ENCODE measurements around the gene AGTRAP. TPM values are rescaled to one million over a fixed set of nuclear protein-coding genes. Genes with fewer than 3 reads are reported as not detected.

Gene AGTRAP
- total and polyA plus RNA-seq, 2 of the 8 experiments (the other 6 are each of a cell fraction or from before 2014, with no cell fraction given), result 69.7 to 192 TPM

DNA sequence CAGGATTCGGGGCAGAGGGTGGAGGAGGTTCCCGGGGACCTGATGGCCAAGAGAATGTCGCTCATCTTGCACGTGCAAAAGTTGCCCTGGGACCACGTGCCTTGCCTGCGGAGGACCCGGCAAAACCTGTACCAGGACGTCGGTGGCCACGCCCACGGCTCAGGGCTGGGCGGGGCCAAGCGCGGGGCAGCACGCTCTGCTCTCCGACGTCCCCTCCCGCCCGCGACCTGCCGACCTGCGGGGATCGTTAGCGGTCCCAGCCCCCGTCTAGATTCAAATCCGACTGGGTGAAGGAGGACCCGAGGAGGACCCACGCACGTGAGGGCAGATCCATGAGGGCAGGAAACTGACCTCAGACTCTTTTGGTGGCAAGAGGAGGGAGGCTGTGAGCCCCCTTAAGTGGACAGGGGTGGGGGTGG lies 26.1 kb downstream of the AGTRAP start, which contains the start of gene C1orf167:
C1orf167 (plus strand) TSS at position 206 of the 419 bp plus-strand sequence. CDS start 2,208 bp downstream, outside the sequence.
- no peak within 1 kb of the TSS for H3K56ac ChIP-seq (replicated peaks; ENCODE audit: insufficient read length, low read depth, low read length)
- 21% methylated on average over 14 of the region's 29 CpGs; no CpG with 5 or more reads in 1 of the 2 experiments for WGBS, 2 experiments (ENCODE audit: extremely low coverage in 1 of 2, insufficient coverage in 1 of 2, insufficient read length in 1 of 2, insufficient replicate concordance in 2 of 2, low coverage in 1 of 2, low lambda C conversion rate in 2 of 2, missing lambda C conversion rate in 1 of 2)
- TF ChIP-seq CREB1 (IDR thresholded peaks at IDR 0.05) (peak; percentile 12; the same call in 1 of the 2 replicates), TCF12 (IDR thresholded peaks at IDR 0.05; ENCODE audit: low read depth, low read length) (no peak), BCL11A (IDR thresholded peaks at IDR 0.05; ENCODE audit: low read depth in 2 of 2, low read length in 2 of 2) (no peak), CHD2 (IDR thresholded peaks at IDR 0.05; ENCODE audit: low read length) (no peak), BACH1 (IDR thresholded peaks at IDR 0.05; ENCODE audit: low read length) (peak; percentile 19; the same call in 1 of the 2 replicates), TEAD4 (IDR thresholded peaks at IDR 0.05; ENCODE audit: low read depth, low read length) (no peak), RNF2 (IDR thresholded peaks at IDR 0.05; ENCODE audit: borderline replicate concordance, low read depth, low read length, missing control alignments, poor library complexity, severe bottlenecking) (no peak), KDM4A (IDR thresholded peaks at IDR 0.05; ENCODE audit: low read depth, low read length, severe bottlenecking) (peak; percentile 65), SP2 (IDR thresholded peaks at IDR 0.05; ENCODE audit: low read length) (no peak), POLR2AphosphoS5 (IDR thresholded peaks at IDR 0.05; ENCODE audit: low read depth, low read length) (no peak), KDM5A (IDR thresholded peaks at IDR 0.05; ENCODE audit: low read length) (no peak)
- TF ChIP-seq, protein P1, sequence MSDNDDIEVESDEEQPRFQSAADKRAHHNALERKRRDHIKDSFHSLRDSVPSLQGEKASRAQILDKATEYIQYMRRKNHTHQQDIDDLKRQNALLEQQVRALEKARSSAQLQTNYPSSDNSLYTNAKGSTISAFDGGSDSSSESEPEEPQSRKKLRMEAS (IDR thresholded peaks at IDR 0.05), result peak; percentile 99
- TF ChIP-seq, protein P2, sequence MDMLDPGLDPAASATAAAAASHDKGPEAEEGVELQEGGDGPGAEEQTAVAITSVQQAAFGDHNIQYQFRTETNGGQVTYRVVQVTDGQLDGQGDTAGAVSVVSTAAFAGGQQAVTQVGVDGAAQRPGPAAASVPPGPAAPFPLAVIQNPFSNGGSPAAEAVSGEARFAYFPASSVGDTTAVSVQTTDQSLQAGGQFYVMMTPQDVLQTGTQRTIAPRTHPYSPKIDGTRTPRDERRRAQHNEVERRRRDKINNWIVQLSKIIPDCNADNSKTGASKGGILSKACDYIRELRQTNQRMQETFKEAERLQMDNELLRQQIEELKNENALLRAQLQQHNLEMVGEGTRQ (IDR thresholded peaks at IDR 0.05; ENCODE audit: low read length), result peak; percentile 63

More for the DNA sequence above, 26.1 kb downstream of the AGTRAP start, which contains the start of gene C1orf167:
- Histone ChIP-seq H3K4me1 (replicated peaks in 1 of 4; ENCODE audit: control insufficient read depth in 3 of 4, insufficient read depth in 4 of 4, low read length in 3 of 4) (peaks cover 0 to 16% (median 10%) of the 10 kb centered on the region in 4 experiments; a peak in 6 of 7 replicates), H2BK12ac (ENCODE audit: low read depth, low read length) (peak within 1 kb of the TSS; percentile 71; the same call in 1 of the 2 replicates), H3K36me3 (ENCODE audit: control insufficient read depth in 2 of 4, insufficient read depth in 4 of 4, low read length in 3 of 4) (no peaks in the 10 kb centered on the region), H4K5ac (ENCODE audit: insufficient read length, low read depth, low read length) (no peak within 1 kb of the TSS), H3K18ac (ENCODE audit: extremely low read depth, low read length) (peak within 1 kb of the TSS; percentile 68), H3K4me2 (ENCODE audit: insufficient read depth in 1 of 2, low read depth in 2 of 2, low read length in 2 of 2) (peak within 1 kb of the TSS; percentile 61 to 65), H2BK120ac (replicated peaks; ENCODE audit: low read depth, low read length) (no peak within 1 kb of the TSS), H2AK5ac (ENCODE audit: low read depth, low read length) (no peak within 1 kb of the TSS), H3K79me2 (ENCODE audit: control insufficient read depth in 1 of 2, insufficient read depth in 2 of 2, low read length in 2 of 2) (no peaks in the 10 kb centered on the region), H3K4me3 (ENCODE audit: extremely low read depth in 1 of 4, insufficient read depth in 2 of 4, low read depth in 3 of 4, low read length in 4 of 4) (peak within 1 kb of the TSS in 2 of 4 experiments; percentile 26 to 51; a peak in 4 of 8 replicates), H2BK15ac (ENCODE audit: low read length) (peak within 1 kb of the TSS; percentile 88; the same call in 1 of the 2 replicates), H3K27ac (ENCODE audit: low read depth, low read length) (no peak within 1 kb of the TSS), H3K79me1 (ENCODE audit: low read depth, low read length) (no peaks in the 10 kb centered on the region), H3K23ac (ENCODE audit: insufficient read length) (no peak within 1 kb of the TSS), H3K9ac (replicated peaks in 1 of 4; ENCODE audit: extremely low read depth in 1 of 4, low read depth in 3 of 4, low read length in 3 of 4) (no peak within 1 kb of the TSS), H2AFZ (ENCODE audit: low read length) (no peak within 1 kb of the TSS), H3K14ac (ENCODE audit: insufficient read length) (no peak within 1 kb of the TSS), H4K20me1 (replicated peaks in 1 of 2; ENCODE audit: control insufficient read depth in 1 of 2, insufficient read depth in 2 of 2, low read length in 2 of 2) (no peaks in the 10 kb centered on the region), H3K9me3 (ENCODE audit: insufficient read depth in 2 of 2, low read depth in 1 of 2, low read length in 1 of 2) (peaks cover 0 to 5% of the 10 kb centered on the region in 2 experiments; a peak in 1 of 4 replicates), H2BK20ac (ENCODE audit: low read length) (no peak within 1 kb of the TSS), H4K8ac (ENCODE audit: extremely low read depth, insufficient read depth, low read length) (no peak within 1 kb of the TSS), H3K23me2 (ENCODE audit: low read depth, low read length) (peaks cover 3% of the 10 kb centered on the region; the same call in 1 of the 2 replicates), H4K91ac (replicated peaks; ENCODE audit: insufficient read length, low read length) (peak within 1 kb of the TSS; percentile 29), H2BK5ac (ENCODE audit: low read depth, low read length) (no peak within 1 kb of the TSS), H3K4ac (replicated peaks; ENCODE audit: insufficient read length, low read depth, low read length) (no peak within 1 kb of the TSS), H3K27me3 (replicated peaks in 1 of 4; ENCODE audit: control insufficient read depth in 3 of 4, extremely low read depth in 1 of 4, insufficient read depth in 3 of 4, low read length in 3 of 4) (peaks cover 7 to 40% (median 30%) of the 10 kb centered on the region in 4 experiments)
- CTCF ChIA-PET (ENCODE audit: partially characterized antibody), result interaction anchor here (0.7 to 1.1 kb wide), 4 partner anchors 9 to 311 kb away, joined by 3 to 6 read pairs (median 3); no protein-coding TSS in a partner anchor
- DNase-seq (ENCODE audit: low read depth in 1 of 2, low spot score in 2 of 2), result peak in 1 of 2 experiments; percentile 83
- no peak for FAIRE-seq
- POLR2A ChIA-PET (ENCODE audit: partially characterized antibody), result interaction anchor here (0.7 to 1.3 kb wide), 6 partner anchors 9 to 148 kb away, joined by 3 to 6 read pairs (median 3); partner anchors contain the start of gene CLCN6

All from H1 (cell line).